WTC11 (cell line): ENCODE measurements around the gene TRIM17.

Experiments
- JAZF1 ChIP-seq: fragments of 250-450 bp; sonication (Bioruptor Pico); IDR thresholded peaks from 2 replicates; pipeline ENCODE4 v1.9.0; 2021; ENCODE audit warnings: moderate library complexity, mild to moderate bottlenecking, inconsistent platforms
- JUN ChIP-seq: sonication (generic); formaldehyde crosslinking; IDR thresholded peaks from 2 replicates; pipeline ENCODE4 v1.8.0; 2023; ENCODE audit warnings: mild to moderate bottlenecking, missing genetic modification reagents
- MYBL2 ChIP-seq: sonication (generic); formaldehyde crosslinking; IDR thresholded peaks from 2 replicates; pipeline ENCODE4 v1.8.1; 2023; ENCODE audit warnings: mild to moderate bottlenecking, moderate library complexity, missing genetic modification reagents
- NFYB ChIP-seq: sonication (generic); formaldehyde crosslinking; conservative IDR thresholded peaks from 2 replicates; pipeline ENCODE4 v1.8.0; 2022; ENCODE audit warnings: low read depth, missing genetic modification reagents
- NR2C2 ChIP-seq: sonication (generic); formaldehyde crosslinking; IDR thresholded peaks from 2 replicates; pipeline ENCODE4 v1.8.0; 2022; ENCODE audit warnings: mild to moderate bottlenecking, missing genetic modification reagents
- TEAD1 ChIP-seq: sonication (generic); formaldehyde crosslinking; IDR thresholded peaks from 2 replicates; pipeline ENCODE4 v1.8.0; 2022; ENCODE audit warnings: mild to moderate bottlenecking, missing genetic modification reagents
- TP53 ChIP-seq: sonication (generic); formaldehyde crosslinking; IDR thresholded peaks from 2 replicates; pipeline ENCODE4 v1.8.1; 2023; ENCODE audit warnings: mild to moderate bottlenecking, missing genetic modification reagents
- USF2 ChIP-seq: sonication (generic); formaldehyde crosslinking; IDR thresholded peaks from 2 replicates; pipeline ENCODE4 v1.8.1; 2023; ENCODE audit warnings: mild to moderate bottlenecking, missing genetic modification reagents, moderate library complexity
- ZNF219 ChIP-seq: sonication (generic); formaldehyde crosslinking; IDR thresholded peaks from 2 replicates; pipeline ENCODE4 v1.8.0; 2023; ENCODE audit warnings: missing genetic modification reagents, mild to moderate bottlenecking, borderline replicate concordance
- TF ChIP-seq, protein P1 (sequence below): sonication (generic); formaldehyde crosslinking; IDR thresholded peaks from 2 replicates; pipeline ENCODE4 v1.8.1; 2022; ENCODE audit warnings: low read depth, missing genetic modification reagents, borderline replicate concordance
- TF ChIP-seq, protein P2 (sequence below): fragments of 200-600 bp; IDR thresholded peaks from 2 replicates; pipeline ENCODE4 v1.8.0; 2022; ENCODE audit warnings: antibody characterized with exemption
- TF ChIP-seq, protein P3 (sequence below): sonication (generic); formaldehyde crosslinking; IDR thresholded peaks from 2 replicates; pipeline ENCODE4 v1.8.1; 2023; ENCODE audit warnings: mild to moderate bottlenecking, moderate library complexity, missing genetic modification reagents
- TF ChIP-seq, protein P4 (sequence below): sonication (generic); formaldehyde crosslinking; IDR thresholded peaks from 2 replicates; pipeline ENCODE4 v1.8.0; 2022; ENCODE audit warnings: mild to moderate bottlenecking, missing genetic modification reagents
- TF ChIP-seq, protein P5 (sequence below): sonication (generic); formaldehyde crosslinking; conservative IDR thresholded peaks from 2 replicates; pipeline ENCODE4 v1.8.1; 2023; ENCODE audit warnings: mild to moderate bottlenecking, low read depth, missing genetic modification reagents, moderate library complexity

- TF ChIP-seq, protein P1, sequence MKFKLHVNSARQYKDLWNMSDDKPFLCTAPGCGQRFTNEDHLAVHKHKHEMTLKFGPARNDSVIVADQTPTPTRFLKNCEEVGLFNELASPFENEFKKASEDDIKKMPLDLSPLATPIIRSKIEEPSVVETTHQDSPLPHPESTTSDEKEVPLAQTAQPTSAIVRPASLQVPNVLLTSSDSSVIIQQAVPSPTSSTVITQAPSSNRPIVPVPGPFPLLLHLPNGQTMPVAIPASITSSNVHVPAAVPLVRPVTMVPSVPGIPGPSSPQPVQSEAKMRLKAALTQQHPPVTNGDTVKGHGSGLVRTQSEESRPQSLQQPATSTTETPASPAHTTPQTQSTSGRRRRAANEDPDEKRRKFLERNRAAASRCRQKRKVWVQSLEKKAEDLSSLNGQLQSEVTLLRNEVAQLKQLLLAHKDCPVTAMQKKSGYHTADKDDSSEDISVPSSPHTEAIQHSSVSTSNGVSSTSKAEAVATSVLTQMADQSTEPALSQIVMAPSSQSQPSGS (CRISPR knock-in tag) = no peak
- no peak for TF ChIP-seq MYBL2 (CRISPR knock-in tag)
- TF ChIP-seq, protein P2, sequence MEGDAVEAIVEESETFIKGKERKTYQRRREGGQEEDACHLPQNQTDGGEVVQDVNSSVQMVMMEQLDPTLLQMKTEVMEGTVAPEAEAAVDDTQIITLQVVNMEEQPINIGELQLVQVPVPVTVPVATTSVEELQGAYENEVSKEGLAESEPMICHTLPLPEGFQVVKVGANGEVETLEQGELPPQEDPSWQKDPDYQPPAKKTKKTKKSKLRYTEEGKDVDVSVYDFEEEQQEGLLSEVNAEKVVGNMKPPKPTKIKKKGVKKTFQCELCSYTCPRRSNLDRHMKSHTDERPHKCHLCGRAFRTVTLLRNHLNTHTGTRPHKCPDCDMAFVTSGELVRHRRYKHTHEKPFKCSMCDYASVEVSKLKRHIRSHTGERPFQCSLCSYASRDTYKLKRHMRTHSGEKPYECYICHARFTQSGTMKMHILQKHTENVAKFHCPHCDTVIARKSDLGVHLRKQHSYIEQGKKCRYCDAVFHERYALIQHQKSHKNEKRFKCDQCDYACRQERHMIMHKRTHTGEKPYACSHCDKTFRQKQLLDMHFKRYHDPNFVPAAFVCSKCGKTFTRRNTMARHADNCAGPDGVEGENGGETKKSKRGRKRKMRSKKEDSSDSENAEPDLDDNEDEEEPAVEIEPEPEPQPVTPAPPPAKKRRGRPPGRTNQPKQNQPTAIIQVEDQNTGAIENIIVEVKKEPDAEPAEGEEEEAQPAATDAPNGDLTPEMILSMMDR = no peak
- TF ChIP-seq USF2 (CRISPR knock-in tag) = no peak
- TF ChIP-seq, protein P3, sequence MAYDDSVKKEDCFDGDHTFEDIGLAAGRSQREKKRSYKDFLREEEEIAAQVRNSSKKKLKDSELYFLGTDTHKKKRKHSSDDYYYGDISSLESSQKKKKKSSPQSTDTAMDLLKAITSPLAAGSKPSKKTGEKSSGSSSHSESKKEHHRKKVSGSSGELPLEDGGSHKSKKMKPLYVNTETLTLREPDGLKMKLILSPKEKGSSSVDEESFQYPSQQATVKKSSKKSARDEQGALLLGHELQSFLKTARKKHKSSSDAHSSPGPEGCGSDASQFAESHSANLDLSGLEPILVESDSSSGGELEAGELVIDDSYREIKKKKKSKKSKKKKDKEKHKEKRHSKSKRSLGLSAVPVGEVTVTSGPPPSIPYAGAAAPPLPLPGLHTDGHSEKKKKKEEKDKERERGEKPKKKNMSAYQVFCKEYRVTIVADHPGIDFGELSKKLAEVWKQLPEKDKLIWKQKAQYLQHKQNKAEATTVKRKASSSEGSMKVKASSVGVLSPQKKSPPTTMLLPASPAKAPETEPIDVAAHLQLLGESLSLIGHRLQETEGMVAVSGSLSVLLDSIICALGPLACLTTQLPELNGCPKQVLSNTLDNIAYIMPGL (CRISPR knock-in tag) = no peak
- no peak for TF ChIP-seq NFYB
- TF ChIP-seq, protein P4, sequence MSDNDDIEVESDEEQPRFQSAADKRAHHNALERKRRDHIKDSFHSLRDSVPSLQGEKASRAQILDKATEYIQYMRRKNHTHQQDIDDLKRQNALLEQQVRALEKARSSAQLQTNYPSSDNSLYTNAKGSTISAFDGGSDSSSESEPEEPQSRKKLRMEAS = no peak
- TF ChIP-seq, protein P5, sequence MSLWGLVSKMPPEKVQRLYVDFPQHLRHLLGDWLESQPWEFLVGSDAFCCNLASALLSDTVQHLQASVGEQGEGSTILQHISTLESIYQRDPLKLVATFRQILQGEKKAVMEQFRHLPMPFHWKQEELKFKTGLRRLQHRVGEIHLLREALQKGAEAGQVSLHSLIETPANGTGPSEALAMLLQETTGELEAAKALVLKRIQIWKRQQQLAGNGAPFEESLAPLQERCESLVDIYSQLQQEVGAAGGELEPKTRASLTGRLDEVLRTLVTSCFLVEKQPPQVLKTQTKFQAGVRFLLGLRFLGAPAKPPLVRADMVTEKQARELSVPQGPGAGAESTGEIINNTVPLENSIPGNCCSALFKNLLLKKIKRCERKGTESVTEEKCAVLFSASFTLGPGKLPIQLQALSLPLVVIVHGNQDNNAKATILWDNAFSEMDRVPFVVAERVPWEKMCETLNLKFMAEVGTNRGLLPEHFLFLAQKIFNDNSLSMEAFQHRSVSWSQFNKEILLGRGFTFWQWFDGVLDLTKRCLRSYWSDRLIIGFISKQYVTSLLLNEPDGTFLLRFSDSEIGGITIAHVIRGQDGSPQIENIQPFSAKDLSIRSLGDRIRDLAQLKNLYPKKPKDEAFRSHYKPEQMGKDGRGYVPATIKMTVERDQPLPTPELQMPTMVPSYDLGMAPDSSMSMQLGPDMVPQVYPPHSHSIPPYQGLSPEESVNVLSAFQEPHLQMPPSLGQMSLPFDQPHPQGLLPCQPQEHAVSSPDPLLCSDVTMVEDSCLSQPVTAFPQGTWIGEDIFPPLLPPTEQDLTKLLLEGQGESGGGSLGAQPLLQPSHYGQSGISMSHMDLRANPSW (CRISPR knock-in tag) = no peak
- TF ChIP-seq JUN (CRISPR knock-in tag) = no peak
- no peak for TF ChIP-seq TP53 (CRISPR knock-in tag)
- no peak for TF ChIP-seq NR2C2
- no peak for TF ChIP-seq TEAD1 (CRISPR knock-in tag)
- no peak for TF ChIP-seq ZNF219
- TF ChIP-seq JAZF1 (CRISPR knock-in tag) = no peak
Measured at GRCh38 chr1:228465141-228465540, 48.5 kb upstream of the TRIM17 start.
